Measurements from ENCODE around the gene TMPRSS12. TPM values are rescaled to one million over a fixed set of nuclear protein-coding genes. Genes with fewer than 3 reads are reported as not detected.
A peak's percentile ranks its signal among the peaks of the same experiment; 100 is the strongest.
"Not testable (repeated sequence)": the region's sequence is repeated elsewhere in the genome, so short reads cannot be mapped to it uniquely, and the experiment has no call there.

The TMPRSS12 gene
- total RNA-seq, 1 experiment from 2014 or later, result not detected

DNA sequence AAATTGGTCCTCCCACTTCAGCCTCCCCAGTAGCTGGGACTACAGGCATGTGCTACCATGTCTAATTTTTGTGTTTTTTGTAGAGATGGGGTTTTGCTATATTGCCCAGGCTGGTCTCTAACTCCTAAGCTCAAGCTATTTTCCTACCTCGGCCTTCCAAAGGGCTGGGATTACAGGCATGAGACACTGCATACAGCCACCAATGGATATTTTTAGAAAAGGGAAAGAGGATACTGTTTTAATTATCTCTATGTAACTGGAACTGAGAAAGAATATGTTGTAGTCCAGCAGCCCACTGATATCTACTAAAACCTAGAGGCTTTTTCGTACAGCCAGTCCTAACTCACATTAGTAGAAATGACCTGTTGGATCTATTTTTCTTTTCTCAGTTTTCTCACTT, 6.2 kb downstream of the TMPRSS12 start:
- POLR2A ChIA-PET, result interaction anchor here (0.6 kb wide), 1 partner anchor 87 kb away, joined by 3 read pairs; no protein-coding TSS in a partner anchor
- TF ChIP-seq CTCF (IDR thresholded peaks at IDR 0.05; ENCODE audit: unreplicated experiment), result no peak
- H3K4me3 Mint-ChIP-seq (ENCODE audit: unreplicated experiment), result no peak overlapping the region
- H3K36me3 Mint-ChIP-seq (ENCODE audit: insufficient read depth, unreplicated experiment), result no peaks in the 10 kb centered on the region
- DNase-seq (ENCODE audit: unreplicated experiment), result no peak
- H3K27me3 Mint-ChIP-seq (ENCODE audit: insufficient read depth, unreplicated experiment), result no peaks in the 10 kb centered on the region
- H3K4me1 Mint-ChIP-seq (ENCODE audit: insufficient read depth, unreplicated experiment), result peaks cover 7% of the 10 kb centered on the region
- CTCF ChIA-PET, result interaction anchor here (1.4 kb wide), 1 partner anchor 138 kb away, joined by 4 read pairs; no protein-coding TSS in a partner anchor
- no peak overlapping the region for H3K27ac Mint-ChIP-seq (ENCODE audit: low read depth, unreplicated experiment)
- H3K9me3 Mint-ChIP-seq (ENCODE audit: unreplicated experiment), result no peaks in the 10 kb centered on the region
- intact Hi-C loops (cut with micrococcal nuclease), result no loop called here
- BruUV-seq (replicated peaks), result no TSS peak

DNA sequence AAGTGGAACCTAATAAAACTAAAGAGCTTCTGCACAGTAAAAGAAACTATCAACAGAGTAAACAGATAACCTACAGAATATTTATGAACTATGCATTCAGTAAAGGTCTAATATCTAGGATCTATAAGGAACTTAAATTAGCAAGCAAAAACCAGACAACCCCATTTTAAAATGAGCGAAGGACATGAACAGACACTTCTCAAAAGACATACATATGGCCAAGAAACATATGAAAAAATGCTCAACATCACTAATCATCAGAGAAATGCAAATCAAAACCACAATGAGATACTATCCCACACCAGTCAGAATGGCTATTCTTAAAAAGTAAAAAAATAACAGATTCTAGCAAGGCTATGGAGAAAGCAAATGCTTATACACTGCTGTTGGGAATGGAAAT, 12.5 kb downstream of the TMPRSS12 start:
- H3K27me3 Mint-ChIP-seq (ENCODE audit: insufficient read depth, unreplicated experiment); CTCF ChIA-PET; H3K36me3 Mint-ChIP-seq (ENCODE audit: insufficient read depth, unreplicated experiment); DNase-seq (ENCODE audit: unreplicated experiment); H3K4me1 Mint-ChIP-seq (ENCODE audit: insufficient read depth, unreplicated experiment); H3K4me3 Mint-ChIP-seq (ENCODE audit: unreplicated experiment); BruUV-seq (replicated peaks); intact Hi-C loops (cut with micrococcal nuclease); H3K9me3 Mint-ChIP-seq (ENCODE audit: unreplicated experiment); H3K27ac Mint-ChIP-seq (ENCODE audit: low read depth, unreplicated experiment): not testable (repeated sequence)
- POLR2A ChIA-PET, result interaction anchor here (2.2 kb wide), 1 partner anchor 10 kb away, joined by 5 read pairs; no protein-coding TSS in a partner anchor

GRCh38 chr12:50855679-50856078, 13.0 kb downstream of the TMPRSS12 start:
- BruUV-seq (replicated peaks); intact Hi-C loops (cut with micrococcal nuclease): not testable (repeated sequence)

DNA sequence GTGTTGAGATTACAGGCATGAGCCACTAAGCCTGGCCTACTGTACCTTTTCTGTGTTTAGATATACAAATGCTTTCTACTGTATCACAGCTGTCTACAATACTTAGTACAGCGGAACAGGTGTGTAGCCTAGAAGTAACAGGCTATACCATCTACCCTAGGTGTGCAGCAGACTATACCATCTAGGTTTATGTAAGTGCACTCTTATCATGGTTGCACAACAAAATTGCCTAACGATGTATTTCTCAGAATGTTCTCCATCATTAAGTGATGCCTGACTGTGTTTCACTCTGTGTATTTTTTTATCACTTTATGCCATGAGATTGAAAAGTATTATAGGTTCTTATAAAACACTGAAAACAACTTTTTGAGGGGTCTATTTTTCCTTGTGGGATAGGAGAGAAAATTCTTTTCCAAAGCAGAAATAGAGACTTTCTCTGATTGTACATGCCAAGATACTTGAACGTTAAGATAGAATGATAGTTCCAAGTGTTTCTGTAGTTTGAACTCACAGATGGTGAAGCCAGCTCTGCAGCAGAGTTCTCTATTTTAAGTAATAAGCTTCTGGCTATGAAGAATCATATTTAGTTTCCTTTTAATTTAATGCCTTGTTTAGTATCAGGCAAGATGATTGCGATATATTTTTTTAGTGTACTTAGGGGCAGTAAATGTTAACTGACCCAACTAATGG, 17.0 kb downstream of the TMPRSS12 start:
- peak; percentile 4 for DNase-seq (ENCODE audit: unreplicated experiment)
- Mint-ChIP-seq H3K9me3 (ENCODE audit: unreplicated experiment) (no peaks in the 10 kb centered on the region), H3K27me3 (ENCODE audit: insufficient read depth, unreplicated experiment) (no peaks in the 10 kb centered on the region), H3K36me3 (ENCODE audit: insufficient read depth, unreplicated experiment) (peaks cover 6% of the 10 kb centered on the region), H3K4me3 (ENCODE audit: unreplicated experiment) (no peak overlapping the region), H3K27ac (ENCODE audit: low read depth, unreplicated experiment) (no peak overlapping the region), H3K4me1 (ENCODE audit: insufficient read depth, unreplicated experiment) (peaks cover 14% of the 10 kb centered on the region)
- BruUV-seq (replicated peaks), result no TSS peak
- no peak for TF ChIP-seq CTCF (IDR thresholded peaks at IDR 0.05; ENCODE audit: unreplicated experiment)
- ChIA-PET CTCF (interaction anchor here (0.9 kb wide), 1 partner anchor 127 kb away, joined by 4 read pairs; no protein-coding TSS in a partner anchor), POLR2A (interaction anchor here (0.6 to 4.1 kb wide), 5 partner anchors 11 to 148 kb away, joined by 3 to 31 read pairs (median 3); a partner anchor contains a TSS)
- intact Hi-C loops (cut with micrococcal nuclease), result no loop called here

More at GRCh38 chr12:50855679-50856078, 13.0 kb downstream of the TMPRSS12 start:
- H3K4me3 Mint-ChIP-seq (ENCODE audit: unreplicated experiment); H3K27ac Mint-ChIP-seq (ENCODE audit: low read depth, unreplicated experiment); H3K4me1 Mint-ChIP-seq (ENCODE audit: insufficient read depth, unreplicated experiment); H3K36me3 Mint-ChIP-seq (ENCODE audit: insufficient read depth, unreplicated experiment); CTCF ChIA-PET; DNase-seq (ENCODE audit: unreplicated experiment); H3K9me3 Mint-ChIP-seq (ENCODE audit: unreplicated experiment); H3K27me3 Mint-ChIP-seq (ENCODE audit: insufficient read depth, unreplicated experiment): not testable (repeated sequence)
- POLR2A ChIA-PET, result interaction anchor here (2.2 kb wide), 1 partner anchor 10 kb away, joined by 5 read pairs; no protein-coding TSS in a partner anchor

GRCh38 chr12:50862316-50862715, 19.6 kb downstream of the TMPRSS12 start:
- H3K4me1 Mint-ChIP-seq (ENCODE audit: insufficient read depth, unreplicated experiment), result peaks cover 14% of the 10 kb centered on the region
- no TSS peak for BruUV-seq (replicated peaks)
- intact Hi-C loops (cut with micrococcal nuclease), result no loop called here
- peak; percentile 71 for DNase-seq (ENCODE audit: unreplicated experiment)
- peaks cover 11% of the 10 kb centered on the region for H3K9me3 Mint-ChIP-seq (ENCODE audit: unreplicated experiment)
- H3K27me3 Mint-ChIP-seq (ENCODE audit: insufficient read depth, unreplicated experiment), result no peaks in the 10 kb centered on the region
- TF ChIP-seq CTCF (IDR thresholded peaks at IDR 0.05; ENCODE audit: unreplicated experiment), result no peak
- peaks cover 4% of the 10 kb centered on the region for H3K36me3 Mint-ChIP-seq (ENCODE audit: insufficient read depth, unreplicated experiment)
- peak overlapping the region; percentile 66 for H3K27ac Mint-ChIP-seq (ENCODE audit: low read depth, unreplicated experiment)
- peak overlapping the region; percentile 43 for H3K4me3 Mint-ChIP-seq (ENCODE audit: unreplicated experiment)
- POLR2A ChIA-PET, result interaction anchor here (0.5 to 4.1 kb wide), 12 partner anchors 10 to 220 kb away, joined by 3 to 31 read pairs (median 4); a partner anchor contains a TSS
- CTCF ChIA-PET, result interaction anchor here (0.6 to 1.2 kb wide), 6 partner anchors 11 to 661 kb away, joined by 3 to 6 read pairs (median 3); a partner anchor contains a TSS
